DMS79 treated with DMSO at 0.1 percent for 48 hours (cell line): ENCODE results near the gene NTRK3.
"Not testable (repeated sequence)": the region's sequence is repeated elsewhere in the genome, so short reads cannot be mapped to it uniquely, and the experiment has no call there.

ENCODE experiments used
- DNase-seq: peaks from one replicate; lab custom pipeline; 2025; lab: John Stamatoyannopoulos, UW

NTRK3 gene

GRCh38 chr15:88072598-88073390 is 183.7 kb downstream of the NTRK3 start:
- DNase-seq: no peak

GRCh38 chr15:88072133-88072532 is 184.4 kb downstream of the NTRK3 start:
- DNase-seq: not testable (repeated sequence)

- DNase-seq: no peak
Observed at GRCh38 chr15:88071141-88071540, 185.4 kb downstream of the NTRK3 start.

- DNase-seq: no peak
Observed at GRCh38 chr15:88069561-88069960, 187.0 kb downstream of the NTRK3 start.

- no peak for DNase-seq
Observed at GRCh38 chr15:88067331-88067685, 189.2 kb downstream of the NTRK3 start.

GRCh38 chr15:88066636-88067330 is 189.8 kb downstream of the NTRK3 start:
- DNase-seq: no peak

GRCh38 chr15:88061452-88061851 is 195.1 kb downstream of the NTRK3 start:
- no peak for DNase-seq

GRCh38 chr15:88060383-88060782 is 196.2 kb downstream of the NTRK3 start:
- no peak for DNase-seq

- DNase-seq: no peak
Observed at GRCh38 chr15:88057836-88058235, 198.7 kb downstream of the NTRK3 start.

- DNase-seq: no peak
Observed at GRCh38 chr15:88049506-88049905, 207.0 kb downstream of the NTRK3 start.

- DNase-seq: no peak
Observed at GRCh38 chr15:88048755-88049154, 207.8 kb downstream of the NTRK3 start.

- no peak for DNase-seq
Observed at GRCh38 chr15:88048237-88048636, 208.3 kb downstream of the NTRK3 start.

GRCh38 chr15:88046576-88047129 is 209.9 kb downstream of the NTRK3 start:
- DNase-seq: no peak

- no peak for DNase-seq
Observed at GRCh38 chr15:88043396-88043795, 213.1 kb downstream of the NTRK3 start.

GRCh38 chr15:88042047-88042446 is 214.5 kb downstream of the NTRK3 start:
- DNase-seq: peak; percentile 73

GRCh38 chr15:88040516-88040915 is 216.0 kb downstream of the NTRK3 start:
- no peak for DNase-seq

- no peak for DNase-seq
Observed at GRCh38 chr15:88038261-88038660, 218.3 kb downstream of the NTRK3 start.

GRCh38 chr15:88036154-88036839 is 220.2 kb downstream of the NTRK3 start:
- DNase-seq: no peak

- DNase-seq: no peak
Observed at GRCh38 chr15:88035381-88035780, 221.2 kb downstream of the NTRK3 start.

GRCh38 chr15:88033421-88033820 is 223.1 kb downstream of the NTRK3 start:
- not testable (repeated sequence) for DNase-seq

GRCh38 chr15:88032787-88033186 is 223.8 kb downstream of the NTRK3 start:
- DNase-seq: no peak

- no peak for DNase-seq
Observed at GRCh38 chr15:88031461-88031860, 225.1 kb downstream of the NTRK3 start.

- no peak for DNase-seq
Observed at GRCh38 chr15:88029696-88030095, 226.8 kb downstream of the NTRK3 start.
